Transverse colon (tissue), 4 donors: ENCODE results near the gene AMIGO1.

ENCODE experiments used
- POLR2AphosphoS5 ChIP-seq, 3 donors: sonication (generic); formaldehyde crosslinking; IDR thresholded peaks; one replicate each; pipeline ENCODE4 v1.6.1; 2016; ENCODE audit warnings: antibody characterized with exemption in 3 of 3
- TF ChIP-seq, protein P1 (sequence below), 5 experiments: fragments of 200-600 bp in 3 of 5; fragments of 450-650 bp in 2 of 5; sonication (generic) in 3 of 5; IDR thresholded peaks; 1 replicate in 2 of 5; 2 replicates in 3 of 5; pipeline ENCODE4 v1.5.1; 2016 to 2017; ENCODE audit warnings: antibody characterized with exemption in 5 of 5, inconsistent platforms in 3 of 5, mild to moderate bottlenecking in 2 of 5, moderate library complexity in 1 of 5

DNA sequence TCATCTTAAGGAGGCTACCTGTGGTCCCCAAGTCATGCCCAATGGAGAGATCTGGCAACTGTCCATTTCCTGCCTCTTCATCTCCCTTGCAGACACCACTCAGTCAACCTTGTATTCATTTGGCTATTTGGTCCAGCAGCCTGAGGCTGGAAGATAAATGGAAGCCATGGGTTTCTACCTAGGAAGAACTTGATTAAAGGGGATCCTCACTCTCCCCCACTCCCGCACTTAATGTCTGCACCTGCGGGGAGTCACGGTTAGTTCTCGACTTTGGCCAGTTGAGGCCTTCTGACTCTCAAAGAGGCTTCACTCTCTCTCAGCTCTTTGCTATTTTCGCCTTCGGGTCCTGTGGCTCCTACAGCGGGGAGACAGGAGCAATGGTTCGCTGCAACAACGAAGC, 34.3 kb downstream of the AMIGO1 start:
- TF ChIP-seq, protein P1, sequence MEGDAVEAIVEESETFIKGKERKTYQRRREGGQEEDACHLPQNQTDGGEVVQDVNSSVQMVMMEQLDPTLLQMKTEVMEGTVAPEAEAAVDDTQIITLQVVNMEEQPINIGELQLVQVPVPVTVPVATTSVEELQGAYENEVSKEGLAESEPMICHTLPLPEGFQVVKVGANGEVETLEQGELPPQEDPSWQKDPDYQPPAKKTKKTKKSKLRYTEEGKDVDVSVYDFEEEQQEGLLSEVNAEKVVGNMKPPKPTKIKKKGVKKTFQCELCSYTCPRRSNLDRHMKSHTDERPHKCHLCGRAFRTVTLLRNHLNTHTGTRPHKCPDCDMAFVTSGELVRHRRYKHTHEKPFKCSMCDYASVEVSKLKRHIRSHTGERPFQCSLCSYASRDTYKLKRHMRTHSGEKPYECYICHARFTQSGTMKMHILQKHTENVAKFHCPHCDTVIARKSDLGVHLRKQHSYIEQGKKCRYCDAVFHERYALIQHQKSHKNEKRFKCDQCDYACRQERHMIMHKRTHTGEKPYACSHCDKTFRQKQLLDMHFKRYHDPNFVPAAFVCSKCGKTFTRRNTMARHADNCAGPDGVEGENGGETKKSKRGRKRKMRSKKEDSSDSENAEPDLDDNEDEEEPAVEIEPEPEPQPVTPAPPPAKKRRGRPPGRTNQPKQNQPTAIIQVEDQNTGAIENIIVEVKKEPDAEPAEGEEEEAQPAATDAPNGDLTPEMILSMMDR (IDR thresholded peaks at IDR 0.05) = no peak
- no peak for TF ChIP-seq POLR2AphosphoS5 (IDR thresholded peaks at IDR 0.05)
